RWPE2 (cell line): ENCODE measurements around the gene CMSS1.

ENCODE experiments used
- ATAC-seq: fragments of 200-7000 bp; cut with Tn5 transposase; 3 replicates; pipeline ENCODE4 v1.9.1; 2021; ENCODE audit warnings: low read depth
- DNase-seq: peaks from one replicate; pipeline ENCODE4 v3.0.0-alpha.2; 2020; ENCODE audit warnings: low spot score
- H3K27ac ChIP-seq: fragments of 450-650 bp; 2 replicates; pipeline ENCODE4 v1.5.1; 2017; ENCODE audit warnings: mild to moderate bottlenecking; ENCODE audit not compliant: poor library complexity, severe bottlenecking
- H3K27me3 ChIP-seq: fragments of 250-450 bp; sonication (Bioruptor Pico); 2 replicates; pipeline ENCODE4 v1.5.1; 2021; ENCODE audit warnings: mild to moderate bottlenecking, moderate library complexity; ENCODE audit not compliant: insufficient read depth, poor library complexity, severe bottlenecking
- H3K36me3 ChIP-seq: fragments of 250-450 bp; sonication (Bioruptor Pico); 2 replicates; pipeline ENCODE4 v1.5.1; 2020; ENCODE audit warnings: low read depth, mild to moderate bottlenecking, moderate library complexity
- H3K4me1 ChIP-seq: fragments of 250-450 bp; sonication (Bioruptor Pico); 2 replicates; pipeline ENCODE4 v1.5.1; 2021; ENCODE audit warnings: mild to moderate bottlenecking, moderate library complexity; ENCODE audit not compliant: insufficient read depth, poor library complexity, severe bottlenecking
- H3K4me3 ChIP-seq: fragments of 250-450 bp; sonication (Bioruptor Pico); 2 replicates; pipeline ENCODE4 v1.5.1; 2021; ENCODE audit warnings: mild to moderate bottlenecking, moderate library complexity; ENCODE audit not compliant: severe bottlenecking
- H3K9me3 ChIP-seq: fragments of 250-450 bp; sonication (Bioruptor Pico); 2 replicates; pipeline ENCODE4 v1.5.1; 2021; ENCODE audit warnings: mild to moderate bottlenecking, moderate library complexity; ENCODE audit not compliant: severe bottlenecking
- CTCF ChIP-seq: fragments of 450-650 bp; IDR thresholded peaks from one replicate; pipeline ENCODE4 v1.5.1; 2017; ENCODE audit warnings: mild to moderate bottlenecking, moderate library complexity; ENCODE audit not compliant: poor library complexity, severe bottlenecking

The CMSS1 gene

GRCh38 chr3:100024520-100025303, 207.1 kb downstream of the CMSS1 start:
- H3K4me1 ChIP-seq, result peaks cover 11% of the 10 kb centered on the region
- no peaks in the 10 kb centered on the region for H3K27me3 ChIP-seq
- ATAC-seq (no peak; the same call in 2 of the 3 replicates), DNase-seq (no peak)
- H3K4me3 ChIP-seq, result no peak overlapping the region
- TF ChIP-seq CTCF, result no peak
- no peak overlapping the region for H3K27ac ChIP-seq
- H3K36me3 ChIP-seq, result 0 out of 2 replicates have a peak, but pooled peaks cover 1% of the 10 kb centered on the region
- H3K9me3 ChIP-seq, result no peaks in the 10 kb centered on the region

- Histone ChIP-seq H3K27ac (no peak overlapping the region), H3K27me3 (no peaks in the 10 kb centered on the region), H3K9me3 (no peaks in the 10 kb centered on the region), H3K36me3 (no peaks in the 10 kb centered on the region), H3K4me3 (no peak overlapping the region), H3K4me1 (peaks cover 17% of the 10 kb centered on the region)
- no peak for TF ChIP-seq CTCF
- ATAC-seq, result no peak
- no peak for DNase-seq
Observed at GRCh38 chr3:100027321-100027720, 209.7 kb downstream of the CMSS1 start.

- H3K27ac ChIP-seq, result no peak overlapping the region
- DNase-seq (no peak), ATAC-seq (no peak)
- H3K4me3 ChIP-seq, result no peak overlapping the region
- peaks cover 29% of the 10 kb centered on the region for H3K4me1 ChIP-seq
- no peaks in the 10 kb centered on the region for H3K36me3 ChIP-seq
- no peak for TF ChIP-seq CTCF
- no peaks in the 10 kb centered on the region for H3K27me3 ChIP-seq
- H3K9me3 ChIP-seq, result no peaks in the 10 kb centered on the region
Observed at GRCh38 chr3:100029052-100029451, 211.4 kb downstream of the CMSS1 start.

GRCh38 chr3:100029689-100030088, 212.0 kb downstream of the CMSS1 start:
- Histone ChIP-seq H3K27ac (no peak overlapping the region), H3K27me3 (no peaks in the 10 kb centered on the region), H3K36me3 (no peaks in the 10 kb centered on the region), H3K9me3 (no peaks in the 10 kb centered on the region), H3K4me1 (peaks cover 24% of the 10 kb centered on the region), H3K4me3 (no peak overlapping the region)
- no peak for ATAC-seq
- no peak for TF ChIP-seq CTCF
- DNase-seq, result no peak

- H3K27ac ChIP-seq, result no peak overlapping the region
- no peaks in the 10 kb centered on the region for H3K27me3 ChIP-seq
- H3K4me3 ChIP-seq, result no peak overlapping the region
- no peaks in the 10 kb centered on the region for H3K36me3 ChIP-seq
- no peak for TF ChIP-seq CTCF
- no peaks in the 10 kb centered on the region for H3K9me3 ChIP-seq
- no peak for DNase-seq
- no peak for ATAC-seq
- peaks cover 24% of the 10 kb centered on the region for H3K4me1 ChIP-seq
Observed at GRCh38 chr3:100030346-100030745, 212.7 kb downstream of the CMSS1 start.
